Hepatocyte (in vitro differentiated cells): ENCODE results near the gene CELSR2. TPM values are rescaled to one million over a fixed set of nuclear protein-coding genes. Genes with fewer than 3 reads are reported as not detected.

Source experiments
- DNase-seq: peaks from one replicate; pipeline ENCODE4 v3.0.0-alpha.2; 2016; ENCODE audit warnings: low spot score
- H2AFZ ChIP-seq: fragments of 200-600 bp; sonication (generic); 2 replicates; pipeline ENCODE4 v1.6.0; 2016; ENCODE audit warnings: antibody characterized with exemption, mild to moderate bottlenecking
- H3K27ac ChIP-seq: fragments of 200-600 bp; sonication (generic); 2 replicates; pipeline ENCODE4 v1.5.1; 2016; ENCODE audit warnings: mild to moderate bottlenecking
- H3K27me3 ChIP-seq: fragments of 200-600 bp; sonication (generic); 2 replicates; pipeline ENCODE4 v1.6.1; 2016
- H3K36me3 ChIP-seq: fragments of 200-600 bp; sonication (generic); replicated peaks from 2 replicates; pipeline ENCODE4 v1.5.1; 2016; ENCODE audit warnings: low read depth; ENCODE audit not compliant: insufficient read depth
- H3K4me1 ChIP-seq: fragments of 200-600 bp; sonication (generic); 2 replicates; pipeline ENCODE4 v1.5.1; 2016; ENCODE audit warnings: mild to moderate bottlenecking, moderate library complexity; ENCODE audit not compliant: insufficient read depth
- H3K4me2 ChIP-seq: fragments of 200-600 bp; sonication (generic); 2 replicates; pipeline ENCODE4 v1.6.0; 2016
- H3K4me3 ChIP-seq: fragments of 200-600 bp; sonication (generic); 2 replicates; pipeline ENCODE4 v1.5.1; 2016; ENCODE audit warnings: mild to moderate bottlenecking
- H3K79me2 ChIP-seq: fragments of 200-600 bp; sonication (generic); 2 replicates; pipeline ENCODE4 v1.6.0; 2017; ENCODE audit warnings: mild to moderate bottlenecking
- H3K9me2 ChIP-seq: fragments of 200-600 bp; sonication (generic); replicated peaks from 2 replicates; pipeline ENCODE4 v1.6.0; 2017; ENCODE audit warnings: mild to moderate bottlenecking; ENCODE audit not compliant: insufficient read depth
- H3K9me3 ChIP-seq: fragments of 200-600 bp; sonication (generic); 2 replicates; pipeline ENCODE4 v1.5.1; 2016; ENCODE audit warnings: low read depth, mild to moderate bottlenecking
- H4K20me1 ChIP-seq: fragments of 200-600 bp; sonication (generic); 2 replicates; pipeline ENCODE4 v1.6.0; 2016; ENCODE audit warnings: mild to moderate bottlenecking; ENCODE audit not compliant: insufficient read depth, poor library complexity, severe bottlenecking
- CTCF ChIP-seq: fragments of 200-600 bp; sonication (generic); IDR thresholded peaks from 2 replicates; pipeline ENCODE4 v1.5.1; 2016; ENCODE audit warnings: antibody characterized with exemption, mild to moderate bottlenecking; ENCODE audit not compliant: poor library complexity
- EZH2 ChIP-seq: fragments of 200-600 bp; sonication (generic); IDR thresholded peaks from 2 replicates; pipeline ENCODE4 v1.6.1; 2016; ENCODE audit warnings: antibody characterized with exemption, mild to moderate bottlenecking, borderline replicate concordance
- EZH2phosphoT487 ChIP-seq: fragments of 200-600 bp; sonication (generic); IDR thresholded peaks from one replicate; pipeline ENCODE4 v1.6.1; 2018; ENCODE audit warnings: antibody characterized with exemption, mild to moderate bottlenecking, low read depth, moderate library complexity; ENCODE audit not compliant: unreplicated experiment, severe bottlenecking
- WGBS: methylation state at CpG from one replicate; pipeline ENCODE4 v1.1.6; 2016; ENCODE audit warnings: low lambda C conversion rate; ENCODE audit errors: missing lambda C conversion rate; 5-methylcytosine and 5-hydroxymethylcytosine counted together
- polyA plus RNA-seq: library from polyadenylated mRNA; unstranded; fragments of >200 nt; fragmentation: Nextera tagmentation; extraction: Ambion mirVana; gene quantifications from 2 replicates; pipeline ENCODE4 v1.2.1, GENCODE V29; 2016
- total RNA-seq: library from RNA; depleted of rRNA; stranded (reverse); fragments of >200 nt; gene quantifications from 2 replicates; pipeline ENCODE4 v1.2.3, GENCODE V29; 2014

The CELSR2 gene
- total and polyA plus RNA-seq, 2 experiments from 2014 or later: 3.3 to 3.7 TPM

DNA sequence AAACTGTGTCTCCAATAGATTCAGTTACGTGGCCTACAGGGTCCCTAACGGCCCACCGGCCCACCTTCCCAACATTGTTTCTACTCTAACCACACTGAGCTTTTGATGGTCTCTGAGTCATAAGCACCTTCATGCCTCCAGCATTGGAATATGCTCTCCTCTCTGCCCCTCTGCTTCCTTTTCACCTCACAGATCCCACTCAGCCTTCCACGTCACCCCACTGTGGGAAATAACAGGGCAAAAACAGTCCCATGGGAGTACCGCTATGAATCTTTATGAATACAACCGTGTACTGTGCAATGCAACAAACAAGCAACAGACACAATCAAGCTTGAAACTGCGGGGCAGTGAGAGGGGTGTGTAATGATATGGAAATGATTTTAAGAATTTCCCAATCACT, 40.9 kb upstream of the CELSR2 start:
- Histone ChIP-seq H3K9me3 (no peaks in the 10 kb centered on the region), H2AFZ (no peak overlapping the region), H3K9me2 (no peaks in the 10 kb centered on the region), H3K4me2 (no peak overlapping the region), H3K36me3 (no peaks in the 10 kb centered on the region), H3K27ac (no peak overlapping the region), H3K79me2 (no peaks in the 10 kb centered on the region), H4K20me1 (no peaks in the 10 kb centered on the region), H3K4me3 (no peak overlapping the region), H3K4me1 (peaks cover 4% of the 10 kb centered on the region), H3K27me3 (no peaks in the 10 kb centered on the region)
- no peak for DNase-seq
- WGBS: 89% methylated on average over 7 of the region's 7 CpGs
- TF ChIP-seq CTCF (no peak), EZH2 (no peak), EZH2phosphoT487 (no peak)

- TF ChIP-seq CTCF (no peak), EZH2 (no peak), EZH2phosphoT487 (no peak)
- Histone ChIP-seq H3K4me2 (no peak overlapping the region), H3K79me2 (no peaks in the 10 kb centered on the region), H3K27ac (no peak overlapping the region), H3K9me3 (no peaks in the 10 kb centered on the region), H2AFZ (no peak overlapping the region), H3K4me3 (no peak overlapping the region), H3K36me3 (no peaks in the 10 kb centered on the region), H3K4me1 (peaks cover 5% of the 10 kb centered on the region), H4K20me1 (no peaks in the 10 kb centered on the region), H3K9me2 (no peaks in the 10 kb centered on the region), H3K27me3 (no peaks in the 10 kb centered on the region)
- no peak for DNase-seq
- 79% methylated on average over 9 of the region's 9 CpGs for WGBS
Observed at GRCh38 chr1:109208836-109209463, 40.4 kb upstream of the CELSR2 start.

DNA sequence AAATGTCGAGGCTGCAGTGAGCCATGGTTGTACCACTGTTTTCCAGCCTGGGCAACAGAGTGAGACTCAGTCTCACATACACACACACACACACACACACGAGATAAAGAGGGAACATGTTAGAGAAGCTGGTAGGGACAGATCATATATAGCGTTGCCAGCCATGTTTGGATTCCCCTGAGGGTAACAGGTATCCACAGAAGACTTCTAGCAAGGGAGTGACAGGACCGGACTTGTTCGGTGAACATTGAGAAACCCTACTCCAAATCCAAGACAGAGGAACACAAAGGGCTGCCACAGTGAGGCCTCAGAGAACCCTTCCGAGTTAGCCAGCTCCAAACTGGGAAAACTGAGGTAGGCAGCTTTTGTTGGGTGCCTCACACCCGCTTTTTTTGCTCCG, 39.3 kb upstream of the CELSR2 start:
- 92% methylated on average over 8 of the region's 8 CpGs for WGBS
- DNase-seq: no peak
- TF ChIP-seq EZH2: no peak
- no peak for TF ChIP-seq EZH2phosphoT487
- no peak for TF ChIP-seq CTCF

More for the DNA sequence above, 39.3 kb upstream of the CELSR2 start:
- H3K9me3 ChIP-seq: no peaks in the 10 kb centered on the region
- no peaks in the 10 kb centered on the region for H3K27me3 ChIP-seq
- no peak overlapping the region for H3K4me3 ChIP-seq
- no peak overlapping the region for H3K27ac ChIP-seq
- no peak overlapping the region for H2AFZ ChIP-seq
- no peaks in the 10 kb centered on the region for H3K9me2 ChIP-seq
- H3K79me2 ChIP-seq: peaks cover 8% of the 10 kb centered on the region
- H3K4me2 ChIP-seq: no peak overlapping the region
- H3K4me1 ChIP-seq: peaks cover 5% of the 10 kb centered on the region
- no peaks in the 10 kb centered on the region for H4K20me1 ChIP-seq
- no peaks in the 10 kb centered on the region for H3K36me3 ChIP-seq
